Fibroblast of villous mesenchyme (primary cell): Measurements from ENCODE around the gene PERP. TPM values are rescaled to one million over a fixed set of nuclear protein-coding genes. Genes with fewer than 3 reads are reported as not detected.

Source experiments
- DNase-seq: peaks from one replicate; pipeline ENCODE4 v3.0.0-alpha.2; 2010; ENCODE audit warnings: low read depth
- H3K4me3 ChIP-seq: 2 replicates; pipeline ENCODE4 v1.5.1; 2011; ENCODE audit warnings: low read depth, mild to moderate bottlenecking, low read length
- CTCF ChIP-seq: IDR thresholded peaks from 2 replicates; pipeline ENCODE4 v1.5.1; 2012; ENCODE audit warnings: low read depth, mild to moderate bottlenecking, low read length; ENCODE audit not compliant: insufficient read depth
- total RNA-seq: library from RNA; depleted of rRNA; stranded (reverse); fragments of >200 nt; gene quantifications from 2 replicates; pipeline ENCODE4 v1.2.3, GENCODE V29; 2012

Gene PERP
- total RNA-seq, 1 donor: 11.2 TPM

DNA sequence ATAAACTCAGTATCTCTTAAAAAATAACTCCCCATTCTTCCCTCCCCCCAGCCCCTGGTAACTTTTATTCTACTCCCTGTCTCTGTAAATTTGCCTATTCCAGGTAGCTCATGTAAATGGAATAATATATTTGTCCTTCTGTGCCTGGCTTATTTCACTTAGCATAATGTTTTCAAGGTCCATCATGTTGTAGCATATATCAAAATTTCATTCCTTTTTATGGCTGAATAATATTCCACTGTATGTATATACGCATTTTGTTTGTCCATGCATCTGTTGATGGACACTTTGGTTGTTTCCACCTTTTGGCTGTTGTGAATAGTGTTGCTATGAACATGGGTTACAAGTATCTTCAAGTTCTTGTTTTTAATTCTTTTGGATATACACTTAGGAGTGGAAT is 13.0 kb downstream of the PERP start:
- no peak overlapping the region for H3K4me3 ChIP-seq
- no peak for TF ChIP-seq CTCF
- no peak for DNase-seq

GRCh38 chr6:138093632-138094031 is 13.6 kb downstream of the PERP start:
- no peak for TF ChIP-seq CTCF
- no peak for DNase-seq
- no peak overlapping the region for H3K4me3 ChIP-seq

- DNase-seq: no peak
- H3K4me3 ChIP-seq: no peak overlapping the region
- no peak for TF ChIP-seq CTCF
Measured at GRCh38 chr6:138092686-138093085, 14.5 kb downstream of the PERP start.

GRCh38 chr6:138089325-138089724 is 17.9 kb downstream of the PERP start:
- no peak for TF ChIP-seq CTCF
- H3K4me3 ChIP-seq: no peak overlapping the region
- no peak for DNase-seq

DNA sequence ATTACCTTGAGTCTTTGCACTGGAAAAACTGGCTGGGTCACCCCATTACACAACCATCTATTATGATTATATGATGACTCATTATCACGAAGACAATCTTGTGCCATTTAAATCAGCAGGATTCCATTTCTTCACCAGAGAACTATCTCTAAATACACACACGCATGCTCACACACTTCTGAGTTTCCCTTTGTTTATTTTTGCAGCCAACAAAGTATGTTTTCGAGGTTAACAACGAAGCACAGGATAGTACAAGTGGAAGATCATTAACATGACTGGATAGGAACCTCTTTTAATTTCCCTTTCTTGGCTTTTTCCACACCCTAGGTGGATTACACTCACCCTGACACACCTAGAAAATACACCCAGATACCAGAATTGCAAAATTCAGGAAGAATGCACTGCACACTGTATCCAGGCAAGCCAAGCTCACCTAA is 18.9 kb downstream of the PERP start:
- no peak for TF ChIP-seq CTCF
- DNase-seq: peak; percentile 87
- H3K4me3 ChIP-seq: no peak overlapping the region

- no peak overlapping the region for H3K4me3 ChIP-seq
- TF ChIP-seq CTCF: no peak
- DNase-seq: no peak
Measured at GRCh38 chr6:138087593-138088325, 19.5 kb downstream of the PERP start.

- no peak overlapping the region for H3K4me3 ChIP-seq
- DNase-seq: peak; percentile 51
- TF ChIP-seq CTCF: no peak
Measured at GRCh38 chr6:138086573-138087196, 20.5 kb downstream of the PERP start.
